Psoas muscle (tissue), 8 donors: Measurements from ENCODE around the gene GOLGA6C. TPM values are rescaled to one million over a fixed set of nuclear protein-coding genes. Genes with fewer than 3 reads are reported as not detected.
"Not testable (repeated sequence)": the region's sequence is repeated elsewhere in the genome, so short reads cannot be mapped to it uniquely, and the experiment has no call there.

Source experiments
- ATAC-seq, 4 donors: fragments of 200-7000 bp; cut with Tn5 transposase; one replicate each; pipeline ENCODE4 v1.9.1; 2020; ENCODE audit warnings: moderate library complexity in 3 of 4, mild to moderate bottlenecking in 2 of 4
- DNase-seq, 2 donors: peaks; one replicate each; pipeline ENCODE4 v3.0.0-alpha.2; 2020
- H3K27ac ChIP-seq: fragments of 200-600 bp; one replicate; pipeline ENCODE4 v1.8.0; 2022
- H3K27me3 ChIP-seq, 3 donors: fragments of 200-600 bp in 1 of 3; one replicate each; pipeline versions ENCODE4 v1.6.1 to v1.8.0; 2013 to 2022; ENCODE audit warnings: low read length in 2 of 3, mild to moderate bottlenecking in 2 of 3, moderate library complexity in 1 of 3; ENCODE audit not compliant: insufficient read depth in 3 of 3
- H3K36me3 ChIP-seq, 2 donors: fragments of 200-600 bp in 1 of 2; one replicate each; pipeline versions ENCODE4 v1.6.1 to v1.8.0; 2013 to 2022; ENCODE audit warnings: low read depth in 1 of 2, mild to moderate bottlenecking in 1 of 2, moderate library complexity in 1 of 2; ENCODE audit not compliant: insufficient read depth in 1 of 2
- H3K4me1 ChIP-seq: fragments of 200-600 bp; one replicate; pipeline ENCODE4 v1.8.0; 2022
- H3K4me3 ChIP-seq: fragments of 200-600 bp; one replicate; pipeline ENCODE4 v1.8.0; 2022; ENCODE audit warnings: mild to moderate bottlenecking
- H3K9me3 ChIP-seq: fragments of 200-600 bp; one replicate; pipeline ENCODE4 v1.8.0; 2022
- WGBS, 3 donors: extraction: QIAGEN DNeasy Blood & Tissue Kit; methylation state at CpG; one replicate each; pipeline versions ENCODE4 v1.1.6 to v1.1.7; 2013; 5-methylcytosine and 5-hydroxymethylcytosine counted together
- intact Hi-C, 2 donors: fragments of 100-400 bp; cut with DNase I; formaldehyde crosslinking; loops; one replicate each; pipeline versions ENCODE4 v1.11.0 to v1.14.2; 2022
- polyA plus RNA-seq, 3 donors: library from polyadenylated mRNA; stranded (reverse); fragments of 200-250 nt; gene quantifications; one replicate each; pipeline ENCODE4 v1.2.3, GENCODE V29; 2013
- total RNA-seq, 4 donors: library from RNA; stranded (reverse); fragmentation: NEBNext Ultra II Directional in 2 of 4; extraction: Animal tissue kit (Norgen Biotek cat#: 25700) in 2 of 4; gene quantifications; one replicate each; pipeline versions ENCODE4 v1.2.1 to v1.2.4, GENCODE V29; 2021 to 2023
- TF ChIP-seq, protein P1 (sequence below): fragments of 200-600 bp; IDR thresholded peaks from one replicate; pipeline ENCODE4 v1.8.0; 2022; ENCODE audit warnings: antibody characterized with exemption
- donor health status: healthy with polysubstance abuse.
- donor health status: DM: no; HTN: no; CAD: no; lungs with moderate emphysema.
- donor health status: Bipolar disorder and iron deficiency.
- donor health status: healthy.
- donor health status: DM: yes; HTN: yes; CAD: no.
- donor health status: DM: no; HTN: no; CAD: no.
- donor health status: DM: no; HTN: no; CAD: no.
- donor health status: DM: yes; HTN: yes; CAD: no.

Gene GOLGA6C
- total and polyA plus RNA-seq, 7 donors, result 0.05 TPM; not detected in 6

DNA sequence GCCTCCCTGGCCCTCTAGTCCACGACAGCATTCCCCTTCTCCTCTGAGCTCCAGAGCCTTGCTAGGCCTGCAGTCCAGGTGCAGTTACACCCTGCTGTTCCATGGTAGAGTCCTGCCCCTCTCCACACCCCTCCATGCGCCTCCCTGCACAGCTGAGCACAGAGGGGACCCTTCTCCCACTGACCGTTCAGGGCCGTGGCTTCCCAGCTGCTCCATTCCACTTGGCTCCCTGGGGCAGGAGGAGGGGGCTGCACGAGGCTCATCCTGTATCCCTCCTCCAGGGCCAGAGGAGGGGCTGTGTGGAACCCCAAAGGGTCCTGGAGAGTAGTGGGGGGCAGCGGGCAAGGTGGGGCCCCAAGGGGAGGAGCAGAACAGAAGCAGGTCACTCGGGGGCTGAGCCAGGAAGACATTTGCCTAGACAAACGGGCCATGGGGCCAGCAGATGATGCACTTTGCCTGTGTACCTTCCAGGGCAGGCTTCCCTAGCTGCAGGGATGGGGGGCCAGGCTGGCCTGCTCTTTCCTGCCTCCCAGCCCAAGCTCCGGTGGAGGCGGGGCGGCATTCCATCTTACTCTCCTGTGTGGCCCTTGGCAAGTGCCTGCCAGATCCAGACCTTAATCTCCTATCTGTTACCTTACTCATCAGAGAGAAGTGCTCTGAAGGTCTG is 20.7 kb upstream of the GOLGA6C start:
- H3K27me3 ChIP-seq, result peaks cover 0 to 9% (median 3%) of the 10 kb centered on the region in 3 donors
- H3K27ac ChIP-seq, result no peak overlapping the region
- TF ChIP-seq, protein P1, sequence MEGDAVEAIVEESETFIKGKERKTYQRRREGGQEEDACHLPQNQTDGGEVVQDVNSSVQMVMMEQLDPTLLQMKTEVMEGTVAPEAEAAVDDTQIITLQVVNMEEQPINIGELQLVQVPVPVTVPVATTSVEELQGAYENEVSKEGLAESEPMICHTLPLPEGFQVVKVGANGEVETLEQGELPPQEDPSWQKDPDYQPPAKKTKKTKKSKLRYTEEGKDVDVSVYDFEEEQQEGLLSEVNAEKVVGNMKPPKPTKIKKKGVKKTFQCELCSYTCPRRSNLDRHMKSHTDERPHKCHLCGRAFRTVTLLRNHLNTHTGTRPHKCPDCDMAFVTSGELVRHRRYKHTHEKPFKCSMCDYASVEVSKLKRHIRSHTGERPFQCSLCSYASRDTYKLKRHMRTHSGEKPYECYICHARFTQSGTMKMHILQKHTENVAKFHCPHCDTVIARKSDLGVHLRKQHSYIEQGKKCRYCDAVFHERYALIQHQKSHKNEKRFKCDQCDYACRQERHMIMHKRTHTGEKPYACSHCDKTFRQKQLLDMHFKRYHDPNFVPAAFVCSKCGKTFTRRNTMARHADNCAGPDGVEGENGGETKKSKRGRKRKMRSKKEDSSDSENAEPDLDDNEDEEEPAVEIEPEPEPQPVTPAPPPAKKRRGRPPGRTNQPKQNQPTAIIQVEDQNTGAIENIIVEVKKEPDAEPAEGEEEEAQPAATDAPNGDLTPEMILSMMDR, result no peak
- intact Hi-C loops, result loop anchor here in 1 of 2 donors (10.0 kb wide), 1 partner anchor 67 kb away; no protein-coding TSS in a partner anchor
- H3K36me3 ChIP-seq, result no peaks in the 10 kb centered on the region
- ATAC-seq (no peak), DNase-seq (peak; percentile 6 to 46)
- no peaks in the 10 kb centered on the region for H3K4me1 ChIP-seq
- H3K9me3 ChIP-seq, result no peaks in the 10 kb centered on the region
- 58 to 60% (median 60%) methylated on average over 11 of the region's 11 CpGs for WGBS, 3 donors
- H3K4me3 ChIP-seq, result no peak overlapping the region

DNA sequence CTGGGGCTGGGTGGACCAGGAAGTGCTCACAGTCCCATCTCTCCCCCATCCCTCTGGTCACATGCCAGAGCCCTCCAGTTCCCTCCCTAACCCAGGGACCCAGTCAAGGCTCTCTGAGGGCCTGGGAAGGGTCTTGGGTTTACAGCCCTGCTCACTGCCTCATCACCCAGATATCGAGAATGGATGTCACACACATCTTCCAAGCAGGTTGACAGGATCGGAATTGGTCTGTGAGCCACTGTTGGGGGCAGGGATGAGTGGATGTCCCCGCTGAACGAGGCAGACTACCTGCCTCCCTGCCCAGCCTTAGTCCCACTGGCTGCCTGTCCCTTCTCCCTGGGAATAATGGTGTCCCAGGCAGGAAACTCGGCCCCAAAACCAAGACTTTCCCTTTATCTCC is 20.0 kb upstream of the GOLGA6C start:
- ATAC-seq (no peak), DNase-seq (peak in 1 of 2 donors; percentile 10)
- Histone ChIP-seq H3K36me3 (no peaks in the 10 kb centered on the region), H3K4me1 (no peaks in the 10 kb centered on the region), H3K4me3 (no peak overlapping the region), H3K9me3 (no peaks in the 10 kb centered on the region), H3K27ac (no peak overlapping the region), H3K27me3 (peaks cover 0 to 9% (median 3%) of the 10 kb centered on the region in 3 donors)
- TF ChIP-seq, protein P1, result no peak
- intact Hi-C loops, result loop anchor here in 1 of 2 donors (10.0 kb wide), 1 partner anchor 67 kb away; no protein-coding TSS in a partner anchor
- 74 to 76% (median 75%) methylated on average over 5 of the region's 5 CpGs for WGBS, 3 donors

DNA sequence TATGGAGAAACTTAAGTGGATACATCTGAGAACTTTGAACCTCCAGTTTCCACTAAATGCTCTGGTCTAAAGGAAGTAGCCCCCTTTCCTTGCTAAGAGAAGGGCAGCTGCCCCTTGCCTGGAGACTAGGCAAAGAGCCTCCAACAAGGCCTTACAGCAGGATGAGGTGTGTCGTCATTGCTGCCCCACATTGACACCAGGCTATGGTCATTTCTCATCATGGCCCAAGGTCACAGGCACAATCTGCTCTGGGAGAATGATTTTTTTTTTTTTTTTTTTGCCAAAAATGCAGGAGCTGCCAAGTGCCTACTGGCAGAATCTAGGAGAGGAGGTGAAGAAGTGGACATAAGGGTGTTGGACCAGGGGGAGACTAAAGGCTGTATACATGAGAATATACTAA is 12.4 kb upstream of the GOLGA6C start:
- H3K36me3 ChIP-seq, intact Hi-C loops, ATAC-seq, H3K4me1 ChIP-seq, H3K27ac ChIP-seq, H3K9me3 ChIP-seq, DNase-seq, H3K4me3 ChIP-seq: not testable (repeated sequence)
- H3K27me3 ChIP-seq, result peaks cover 0 to 22% (median 0%) of the 10 kb centered on the region in 3 donors
- WGBS, 3 donors, result 86 to 100% (median 88%) methylated on average over 1 of the region's 1 CpG

DNA sequence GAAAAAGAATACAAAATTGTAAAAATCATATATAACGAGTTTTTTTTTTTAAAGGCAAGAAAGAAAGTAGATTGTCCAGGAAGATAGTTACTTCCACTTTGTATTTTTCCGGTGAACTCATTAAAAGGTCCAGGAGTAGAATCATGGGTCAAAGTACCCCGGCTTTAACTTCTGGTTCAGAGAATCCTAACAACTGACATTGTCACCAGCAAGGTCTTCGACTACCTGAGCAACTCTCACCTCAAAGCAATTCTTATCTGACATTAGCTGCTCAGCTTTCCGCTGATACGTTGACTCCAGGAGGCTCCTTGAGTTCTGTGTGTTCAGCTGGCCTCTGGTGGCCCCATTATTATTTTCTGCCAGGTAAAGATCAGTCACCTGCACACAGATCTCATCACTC is 9.1 kb upstream of the GOLGA6C start:
- ATAC-seq, DNase-seq, H3K4me3 ChIP-seq, H3K36me3 ChIP-seq, H3K9me3 ChIP-seq, intact Hi-C loops, H3K27ac ChIP-seq, H3K4me1 ChIP-seq: not testable (repeated sequence)
- H3K27me3 ChIP-seq, result peaks cover 0 to 27% (median 0%) of the 10 kb centered on the region in 3 donors
- WGBS, 3 donors, result 75 to 83% (median 79%) methylated on average over 6 of the region's 6 CpGs

DNA sequence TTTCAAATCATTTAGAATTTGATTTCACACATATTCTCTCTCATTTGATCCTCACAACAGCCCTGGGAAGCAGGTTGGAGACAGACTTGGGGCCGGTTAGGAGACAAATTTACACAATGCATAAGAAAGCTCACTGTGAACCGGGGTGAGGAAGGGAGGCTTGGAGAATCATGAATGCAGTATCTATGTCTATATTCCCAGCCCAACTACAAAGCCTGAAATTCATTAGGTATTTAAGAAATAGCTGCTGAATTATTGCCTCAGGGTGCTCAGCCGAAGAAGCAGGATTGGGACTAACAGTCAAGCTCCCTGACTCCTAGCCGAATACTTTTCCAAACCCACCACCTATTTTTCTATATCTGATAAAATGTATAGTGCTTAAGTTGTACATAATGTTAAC is 8.4 kb upstream of the GOLGA6C start:
- intact Hi-C loops, result no loop called here
- no peaks in the 10 kb centered on the region for H3K36me3 ChIP-seq
- H3K27me3 ChIP-seq, result peaks cover 0 to 27% (median 0%) of the 10 kb centered on the region in 3 donors
- DNase-seq, result no peak
- TF ChIP-seq, protein P1, result no peak
- ATAC-seq, result no peak
- no peak overlapping the region for H3K27ac ChIP-seq
- H3K4me1 ChIP-seq, result no peaks in the 10 kb centered on the region
- no peaks in the 10 kb centered on the region for H3K9me3 ChIP-seq
- no peak overlapping the region for H3K4me3 ChIP-seq
- WGBS, 3 donors, result 61 to 68% (median 62%) methylated on average over 4 of the region's 4 CpGs

DNA sequence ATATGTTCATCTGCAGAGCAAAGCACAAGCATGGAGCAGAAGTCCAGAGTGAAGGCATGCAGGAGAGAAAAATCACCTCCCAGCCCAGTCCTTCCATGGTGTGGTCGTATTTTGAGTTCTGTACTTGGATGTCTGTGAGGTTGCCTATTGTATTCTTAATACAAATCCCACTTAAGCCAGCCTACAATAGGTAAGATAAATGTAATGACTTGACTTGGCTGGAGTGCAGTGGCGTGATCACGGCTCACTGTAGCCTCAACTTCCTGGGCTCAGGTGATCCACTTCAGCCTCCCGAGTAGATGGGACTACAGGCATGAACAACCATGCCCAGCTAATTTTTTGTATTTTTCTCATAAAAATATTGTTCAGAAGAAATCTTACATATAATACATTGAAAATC is 6.8 kb upstream of the GOLGA6C start:
- intact Hi-C loops, H3K36me3 ChIP-seq, H3K27ac ChIP-seq, ATAC-seq, H3K4me1 ChIP-seq, H3K4me3 ChIP-seq, H3K9me3 ChIP-seq: not testable (repeated sequence)
- DNase-seq, result peak in 1 of 2 donors; percentile 17
- H3K27me3 ChIP-seq, result peaks cover 0 to 27% (median 0%) of the 10 kb centered on the region in 3 donors
- 78 to 84% (median 78%) methylated on average over 4 of the region's 4 CpGs for WGBS, 3 donors

DNA sequence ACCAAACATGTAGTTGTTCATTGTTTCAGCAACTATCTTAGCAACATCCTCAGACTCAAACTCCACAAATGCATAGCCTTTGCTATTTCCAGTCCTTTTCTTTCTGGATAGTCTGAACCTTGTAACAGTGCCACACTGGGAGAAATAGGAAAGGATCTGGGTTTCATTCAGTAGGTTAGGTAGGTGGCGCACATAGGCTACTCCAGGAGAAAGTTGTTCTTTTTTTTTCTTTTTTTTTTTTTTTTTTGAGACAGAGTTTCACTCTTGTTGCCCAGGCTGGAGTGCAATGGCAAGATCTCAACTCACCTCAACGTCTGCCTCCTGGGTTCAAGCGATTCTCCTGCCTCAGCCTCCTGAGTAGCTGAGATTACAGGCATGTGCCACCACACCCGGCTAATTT is 5.8 kb upstream of the GOLGA6C start:
- H3K4me1 ChIP-seq, intact Hi-C loops, H3K27ac ChIP-seq, H3K36me3 ChIP-seq, H3K4me3 ChIP-seq, DNase-seq, ATAC-seq, H3K9me3 ChIP-seq: not testable (repeated sequence)
- H3K27me3 ChIP-seq, result peaks cover 0 to 26% (median 0%) of the 10 kb centered on the region in 3 donors
- 73 to 85% (median 82%) methylated on average over 4 of the region's 4 CpGs for WGBS, 3 donors

DNA sequence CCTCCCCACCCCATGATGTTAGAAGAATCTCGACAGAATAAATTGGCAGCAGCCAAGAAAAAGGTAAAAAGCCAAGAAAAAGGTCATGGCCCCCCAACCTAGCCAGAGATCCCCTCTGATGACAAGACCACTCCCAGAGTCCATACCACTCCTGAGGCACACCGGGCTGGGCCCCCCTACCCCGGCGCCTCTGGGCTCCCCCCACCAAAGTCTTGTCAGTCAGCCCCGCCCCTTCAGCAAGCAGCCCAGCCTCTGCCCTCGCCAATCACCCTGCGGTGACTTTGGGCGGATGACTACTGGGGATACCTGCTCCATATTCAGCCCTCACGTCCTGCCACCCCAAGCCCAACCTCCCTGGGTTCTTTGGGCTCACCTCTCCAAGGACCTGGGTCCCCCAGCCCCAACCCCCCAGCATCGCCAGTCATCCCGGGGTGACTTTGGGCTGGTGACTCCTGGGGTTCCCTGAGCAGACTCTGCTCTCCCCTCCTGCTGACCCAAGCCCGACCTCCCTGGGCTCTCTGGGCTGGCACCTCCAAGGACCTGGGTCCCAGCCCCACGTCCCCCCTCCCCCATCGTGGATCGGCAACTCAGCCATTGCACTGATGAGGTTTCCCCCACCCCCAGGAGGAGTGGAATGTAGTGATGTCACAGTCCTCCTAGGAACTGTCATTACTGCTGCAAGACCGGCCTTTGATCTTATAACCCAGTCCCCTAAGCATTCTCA is 648 bp downstream of the GOLGA6C start:
- H3K27me3 ChIP-seq, H3K36me3 ChIP-seq, H3K4me3 ChIP-seq, H3K27ac ChIP-seq, ATAC-seq, H3K9me3 ChIP-seq, intact Hi-C loops, H3K4me1 ChIP-seq: not testable (repeated sequence)
- DNase-seq, result peak in 1 of 2 donors; percentile 34
- WGBS, 3 donors, result 73 to 75% (median 73%) methylated on average over 9 to 11 of the region's 16 CpGs
